GM19372 (cell line): ENCODE results near the gene ADAM12.

ENCODE experiments used
- ATAC-seq: cut with Tn5 transposase; IDR thresholded peaks from one replicate; pipeline ENCODE4 v1.9.1; 2021; ENCODE audit warnings: mild to moderate bottlenecking, low read depth, moderate library complexity; ENCODE audit not compliant: unreplicated experiment

Gene ADAM12

GRCh38 chr10:126387931-126388911 is at the start of gene ADAM12:
ADAM12 (minus strand) TSS chr10:126388477; CDS start chr10:126388145, 332 bp downstream.
- ATAC-seq: no peak

- no peak for ATAC-seq
These were observed 49.5 kb upstream of the ADAM12 start for GRCh38 chr10:126437635-126438406.

GRCh38 chr10:126434235-126434634 is 46.0 kb upstream of the ADAM12 start:
- ATAC-seq: no peak

GRCh38 chr10:126433351-126433750 is 45.1 kb upstream of the ADAM12 start:
- no peak for ATAC-seq

GRCh38 chr10:126432507-126432906 is 44.2 kb upstream of the ADAM12 start:
- no peak for ATAC-seq

GRCh38 chr10:126431816-126432215 is 43.5 kb upstream of the ADAM12 start:
- no peak for ATAC-seq

GRCh38 chr10:126430512-126430911 is 42.2 kb upstream of the ADAM12 start:
- no peak for ATAC-seq

- ATAC-seq: no peak
These were observed 41.0 kb upstream of the ADAM12 start for GRCh38 chr10:126429275-126429674.

GRCh38 chr10:126425489-126426065 is 37.3 kb upstream of the ADAM12 start:
- no peak for ATAC-seq

GRCh38 chr10:126425032-126425431 is 36.8 kb upstream of the ADAM12 start:
- no peak for ATAC-seq

GRCh38 chr10:126423732-126424491 is 35.6 kb upstream of the ADAM12 start:
- no peak for ATAC-seq

GRCh38 chr10:126422567-126422966 is 34.3 kb upstream of the ADAM12 start:
- no peak for ATAC-seq

GRCh38 chr10:126421756-126422256 is 33.5 kb upstream of the ADAM12 start:
- no peak for ATAC-seq

- no peak for ATAC-seq
These were observed 32.5 kb upstream of the ADAM12 start for GRCh38 chr10:126420567-126421300.

- no peak for ATAC-seq
These were observed 29.0 kb upstream of the ADAM12 start for GRCh38 chr10:126417220-126417825.

- ATAC-seq: no peak
These were observed 21.5 kb upstream of the ADAM12 start for GRCh38 chr10:126409821-126410220.

- no peak for ATAC-seq
These were observed 20.8 kb upstream of the ADAM12 start for GRCh38 chr10:126408953-126409641.

- no peak for ATAC-seq
These were observed 19.6 kb upstream of the ADAM12 start for GRCh38 chr10:126407831-126408230.
